Panc1 (cell line): ENCODE data around the gene TAGLN.

Source experiments
- CTCF ChIP-seq: fragments of 450-650 bp; IDR thresholded peaks from 2 replicates; pipeline ENCODE4 v1.5.1; 2017; ENCODE audit warnings: mild to moderate bottlenecking
- POLR2AphosphoS5 ChIP-seq: IDR thresholded peaks from 2 replicates; pipeline ENCODE4 v1.6.1; 2012; ENCODE audit warnings: mild to moderate bottlenecking, low read depth, low read length, moderate library complexity
- SIN3A ChIP-seq: IDR thresholded peaks from 2 replicates; pipeline ENCODE4 v1.6.1; 2012; ENCODE audit warnings: low read depth, mild to moderate bottlenecking, low read length, moderate library complexity, borderline replicate concordance; ENCODE audit not compliant: insufficient read depth

- no peak for TF ChIP-seq CTCF
- TF ChIP-seq SIN3A, result no peak
- TF ChIP-seq POLR2AphosphoS5, result no peak
These were observed 32.7 kb upstream of the TAGLN start for GRCh38 chr11:117166491-117166890.
